HepG2 (cell line): ENCODE results near the gene OGFR. TPM values are rescaled to one million over a fixed set of nuclear protein-coding genes. Genes with fewer than 3 reads are reported as not detected.

Experiments
- ATAC-seq: fragments of 200-7000 bp; cut with Tn5 transposase; 3 replicates; pipeline ENCODE4 v1.9.1; 2020; ENCODE audit warnings: mild to moderate bottlenecking, moderate library complexity
- BruUV-seq: library from RNA; stranded (reverse); fragments of 400-500 nt; replicated peaks from 2 replicates; lab custom pipeline; 2021; lab: Mats Ljungman, UMichigan
- CTCF ChIA-PET: fragments of 300-600 bp; formaldehyde crosslinking; extraction: SDS; loops from one replicate; lab custom pipeline; 2021; ENCODE audit warnings: low total read pairs, inconsistent platforms, low intra/inter-chr PET ratio; lab: Yijun Ruan, JAX
- POLR2A ChIA-PET: fragments of 350-600 bp; sonication (Branson Sonifier 250); formaldehyde crosslinking; loops from one replicate; lab custom pipeline; 2020; ENCODE audit warnings: antibody characterized with exemption, inconsistent platforms; lab: Yijun Ruan, JAX
- DNase-seq: peaks from one replicate; pipeline ENCODE4 v3.0.0-alpha.2; 2015; ENCODE audit warnings: low spot score
- FAIRE-seq: peaks from 3 replicates; lab custom pipeline; 2011; peaks lifted over from hg19 to GRCh38; lab: Jason Lieb, UNC
- H2AFZ ChIP-seq: one replicate; pipeline ENCODE4 v1.6.1; 2011; ENCODE audit warnings: low read length, inconsistent platforms
- H3K27ac ChIP-seq: fragments of 300-600 bp; 3 replicates; pipeline ENCODE4 v1.8.0; 2011; ENCODE audit warnings: mixed run types, mild to moderate bottlenecking, mixed read lengths, low read length, inconsistent platforms; ENCODE audit not compliant: insufficient read depth; ENCODE audit errors: extremely low read length
- H3K27me3 ChIP-seq, 2 experiments: fragments of 200-600 bp in 1 of 2; 2 replicates in 1 of 2; 3 replicates in 1 of 2; pipeline versions ENCODE4 v1.6.0 to v1.8.0; 2011; ENCODE audit warnings: low read length in 2 of 2, mild to moderate bottlenecking in 2 of 2, moderate library complexity in 2 of 2, inconsistent platforms in 1 of 2; ENCODE audit not compliant: insufficient read depth in 2 of 2, control insufficient read depth in 1 of 2
- H3K36me3 ChIP-seq, 2 experiments: fragments of 200-600 bp in 1 of 2; replicated peaks in 1 of 2; 2 replicates in 1 of 2; 3 replicates in 1 of 2; pipeline versions ENCODE4 v1.5.1 to v1.8.0; 2011; ENCODE audit warnings: low read length in 2 of 2, inconsistent platforms in 1 of 2; ENCODE audit not compliant: insufficient read depth in 2 of 2, control insufficient read depth in 1 of 2
- H3K4me1 ChIP-seq: 2 replicates; pipeline ENCODE4 v1.5.1; 2012; ENCODE audit warnings: low read length, inconsistent platforms; ENCODE audit not compliant: insufficient read depth
- H3K4me2 ChIP-seq: 2 replicates; pipeline ENCODE4 v1.6.0; 2011; ENCODE audit warnings: low read depth, low read length, inconsistent platforms
- H3K4me3 ChIP-seq, 3 experiments: fragments of 200-600 bp in 1 of 3; sonication (generic), shearing (Covaris generic) in 1 of 3; replicated peaks in 1 of 3; 2 replicates each; pipeline ENCODE4 v1.5.1; 2011 to 2016; ENCODE audit warnings: low read length in 3 of 3, inconsistent platforms in 2 of 3, low read depth in 2 of 3, mild to moderate bottlenecking in 2 of 3, control low read depth in 1 of 3, mixed read lengths in 1 of 3; ENCODE audit not compliant: insufficient read depth in 1 of 3
- H3K79me2 ChIP-seq: one replicate; pipeline ENCODE4 v1.6.1; 2011; ENCODE audit warnings: low read length, inconsistent platforms; ENCODE audit not compliant: insufficient read depth
- H3K9ac ChIP-seq: 2 replicates; pipeline ENCODE4 v1.6.0; 2011; ENCODE audit warnings: mild to moderate bottlenecking, low read depth, low read length, inconsistent platforms; ENCODE audit not compliant: insufficient read depth
- H3K9me3 ChIP-seq: 2 replicates; pipeline ENCODE4 v1.5.1; 2012; ENCODE audit warnings: mild to moderate bottlenecking, low read length
- H4K20me1 ChIP-seq: 2 replicates; pipeline ENCODE4 v1.6.0; 2011; ENCODE audit warnings: inconsistent platforms, mild to moderate bottlenecking, low read length, moderate library complexity; ENCODE audit not compliant: insufficient read depth
- EP300 ChIP-seq, 3 experiments: sonication (generic) in 1 of 3; formaldehyde crosslinking in 1 of 3; IDR thresholded peaks; 2 replicates each; pipeline versions ENCODE4 v1.5.1 to v1.6.1; 2011 to 2020; ENCODE audit warnings: low read depth in 2 of 3, low read length in 2 of 3, borderline replicate concordance in 1 of 3, improper control_type of control experiment in 1 of 3, mild to moderate bottlenecking in 1 of 3, missing genetic modification reagents in 1 of 3, moderate library complexity in 1 of 3
- GLMP ChIP-seq: sonication (generic); formaldehyde crosslinking; IDR thresholded peaks from 2 replicates; pipeline ENCODE4 v1.9.0; 2021; ENCODE audit warnings: missing genetic modification reagents, mild to moderate bottlenecking, borderline replicate concordance
- HINFP ChIP-seq: sonication (generic); formaldehyde crosslinking; IDR thresholded peaks from 2 replicates; pipeline ENCODE4 v1.4.0; 2020; ENCODE audit warnings: low read depth, mild to moderate bottlenecking, missing genetic modification reagents
- HOMEZ ChIP-seq: IDR thresholded peaks from 2 replicates; pipeline ENCODE4 v1.6.1; 2016; ENCODE audit warnings: low read depth
- KDM5B ChIP-seq: sonication (generic); formaldehyde crosslinking; IDR thresholded peaks from 2 replicates; pipeline ENCODE4 v1.4.0; 2020; ENCODE audit warnings: missing genetic modification reagents, mild to moderate bottlenecking, borderline replicate concordance
- NR2C2 ChIP-seq: sonication (generic); formaldehyde crosslinking; IDR thresholded peaks from 2 replicates; pipeline ENCODE4 v1.4.0; 2020; ENCODE audit warnings: missing genetic modification reagents, mild to moderate bottlenecking, moderate library complexity, borderline replicate concordance
- TRIM22 ChIP-seq: fragments of 450-650 bp; IDR thresholded peaks from 2 replicates; pipeline ENCODE4 v1.6.1; 2017
- ZNF598 ChIP-seq: sonication (generic); formaldehyde crosslinking; IDR thresholded peaks from 2 replicates; pipeline ENCODE4 v1.5.1; 2020; ENCODE audit warnings: mild to moderate bottlenecking, missing genetic modification reagents, borderline replicate concordance
- ZNF7 ChIP-seq: IDR thresholded peaks from 2 replicates; pipeline ENCODE4 v1.6.1; 2016; ENCODE audit warnings: missing biosample characterization, missing genetic modification reagents
- WGBS: methylation state at CpG from one replicate; pipeline ENCODE4 v1.1.6; 2017; ENCODE audit warnings: low lambda C conversion rate; 5-methylcytosine and 5-hydroxymethylcytosine counted together
- in situ Hi-C: cut with HindIII; loops from 2 replicates; pipeline ENCODE4 v1.10.0; 2017; ENCODE audit warnings: low pct_unique_long_range_greater_than_20kb; ENCODE audit not compliant: extremely low pct_ligation_motif_present
- intact Hi-C: fragments of 100-400 bp; cut with micrococcal nuclease; formaldehyde crosslinking; loops from one replicate; pipeline ENCODE4 v1.10.0; 2022; ENCODE audit not compliant: unreplicated experiment
- polyA plus RNA-seq, 8 experiments: library from polyadenylated mRNA; depleted of rRNA in 3 of 8; stranded (reverse) in 7 of 8; unstranded in 1 of 8; fragments of >200 nt; fragmentation: Illumina TruSeq in 4 of 8; extraction: Trizol in 4 of 8; gene quantifications; 2 replicates each; pipeline versions ENCODE4 v1.2.1 to v1.2.3, GENCODE V29; 2011 to 2016; ENCODE audit warnings: low read depth in 4 of 8, missing spikeins in 1 of 8, mixed read lengths in 1 of 8; ENCODE audit not compliant: insufficient read depth in 1 of 8
- total RNA-seq, 5 experiments: library from RNA; depleted of rRNA; stranded (reverse); fragments of >200 nt; fragmentation: Illumina TruSeq; extraction: Trizol; gene quantifications; 2 replicates each; pipeline ENCODE4 v1.2.3, GENCODE V29; 2016; ENCODE audit warnings: low read depth in 1 of 5

Gene OGFR
- total and polyA plus RNA-seq, 2 of the 13 experiments (the other 11 are each of a cell fraction or from before 2014, with no cell fraction given): 47.7 to 81.8 TPM

GRCh38 chr20:62815066-62815991 is 10.7 kb downstream of the OGFR start (continued):
- no peak for TF ChIP-seq GLMP (CRISPR knock-in tag)
- TF ChIP-seq EP300 (IDR thresholded peaks at IDR 0.05; ENCODE audit: low read depth in 2 of 2, low read length in 2 of 2): no peak
- no peak; the same call in 1 of the 2 replicates for TF ChIP-seq EP300 (CRISPR knock-in tag; IDR thresholded peaks at IDR 0.05; ENCODE audit: borderline replicate concordance)
- TF ChIP-seq ZNF598 (CRISPR knock-in tag): peak; percentile 49; the same call in 1 of the 2 replicates

GRCh38 chr20:62816031-62816883 is 11.6 kb downstream of the OGFR start:
- peaks cover 4% of the 10 kb centered on the region; the same call in 1 of the 2 replicates for H4K20me1 ChIP-seq
- peak overlapping the region; percentile 72 for H3K9ac ChIP-seq
- TSS peak; percentile 68 for BruUV-seq
- intact Hi-C loops (no loop called here), in situ Hi-C loops (no loop called here)
- H3K27ac ChIP-seq: peak overlapping the region; percentile 65
- no peaks in the 10 kb centered on the region for H3K9me3 ChIP-seq
- FAIRE-seq (no peak), DNase-seq (no peak), ATAC-seq (0 out of 3 replicates have a peak, but pooled peaks have one; percentile 0)
- H3K4me1 ChIP-seq: peaks cover 58% of the 10 kb centered on the region
- H3K4me2 ChIP-seq: peak overlapping the region; percentile 89
- H3K4me3 ChIP-seq: peak overlapping the region; percentile 51 to 77 (median 59)
- ChIA-PET CTCF (no interaction called here), POLR2A (interaction anchor here (1.2 to 6.8 kb wide), 8 partner anchors 9 to 192 kb away, joined by 3 to 64 read pairs (median 10); partner anchors contain the start of genes MRGBP, OGFR and TCFL5)
- peaks cover 8 to 23% of the 10 kb centered on the region in 2 experiments; a peak in 4 of 5 replicates for H3K36me3 ChIP-seq
- no peak overlapping the region for H2AFZ ChIP-seq
- H3K27me3 ChIP-seq: no peaks in the 10 kb centered on the region
- WGBS: 48% methylated on average over 44 of the region's 57 CpGs
- peaks cover 6% of the 10 kb centered on the region for H3K79me2 ChIP-seq
- no peak for TF ChIP-seq HOMEZ (CRISPR knock-in tag)
- no peak for TF ChIP-seq ZNF7
- TF ChIP-seq KDM5B (CRISPR knock-in tag): no peak
- TF ChIP-seq NR2C2 (CRISPR knock-in tag): no peak; the same call in none of the 2 replicates
- no peak for TF ChIP-seq TRIM22
- no peak for TF ChIP-seq HINFP (CRISPR knock-in tag)
